ENCODE data around the gene OR2T8.

The OR2T8 gene, protein sequence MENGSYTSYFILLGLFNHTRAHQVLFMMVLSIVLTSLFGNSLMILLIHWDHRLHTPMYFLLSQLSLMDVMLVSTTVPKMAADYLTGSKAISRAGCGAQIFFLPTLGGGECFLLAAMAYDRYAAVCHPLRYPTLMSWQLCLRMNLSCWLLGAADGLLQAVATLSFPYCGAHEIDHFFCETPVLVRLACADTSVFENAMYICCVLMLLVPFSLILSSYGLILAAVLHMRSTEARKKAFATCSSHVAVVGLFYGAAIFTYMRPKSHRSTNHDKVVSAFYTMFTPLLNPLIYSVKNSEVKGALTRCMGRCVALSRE

DNA sequence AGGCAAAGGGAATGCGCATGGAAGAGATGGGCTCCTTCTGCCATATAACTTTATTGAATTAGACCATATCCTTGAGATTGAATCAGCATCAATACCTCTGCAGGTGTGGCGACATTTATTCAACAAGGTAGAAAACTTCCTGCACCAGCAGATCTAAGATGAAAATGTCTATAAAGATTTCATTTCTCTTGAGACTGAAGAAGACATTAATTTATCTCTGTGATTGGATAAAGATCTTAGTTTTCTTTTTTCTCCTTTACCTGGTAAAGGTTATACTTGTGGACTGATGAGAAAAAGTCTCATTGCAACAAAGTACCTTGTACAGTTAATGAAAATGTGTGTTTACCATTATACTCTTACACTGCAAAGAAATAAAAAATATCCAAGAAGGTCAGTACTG, at the start of gene OR2T8:
Gene OR2T8, plus strand, starts transcription at position 301 of the 400 bp plus-strand sequence. CDS start 766 bp downstream, outside the sequence.
- DNase-seq: no peak

GRCh38 chr1:247883346-247883745, 36.7 kb upstream of the OR2T8 start:
- DNase-seq: no peak

- DNase-seq: no peak
These were observed 35.1 kb upstream of the OR2T8 start for GRCh38 chr1:247884797-247885413.

- DNase-seq: no peak
These were observed 24.9 kb upstream of the OR2T8 start, which contains the start of gene OR2W3 for GRCh38 chr1:247895163-247895637. Gene OR2W3 (plus strand): TSS chr1:247895587. CDS start chr1:247895587, 0 bp downstream.

GRCh38 chr1:247895976-247896375, 24.1 kb upstream of the OR2T8 start:
- no peak for DNase-seq

GRCh38 chr1:247904122-247904521, 15.9 kb upstream of the OR2T8 start:
- DNase-seq: no peak

DNA sequence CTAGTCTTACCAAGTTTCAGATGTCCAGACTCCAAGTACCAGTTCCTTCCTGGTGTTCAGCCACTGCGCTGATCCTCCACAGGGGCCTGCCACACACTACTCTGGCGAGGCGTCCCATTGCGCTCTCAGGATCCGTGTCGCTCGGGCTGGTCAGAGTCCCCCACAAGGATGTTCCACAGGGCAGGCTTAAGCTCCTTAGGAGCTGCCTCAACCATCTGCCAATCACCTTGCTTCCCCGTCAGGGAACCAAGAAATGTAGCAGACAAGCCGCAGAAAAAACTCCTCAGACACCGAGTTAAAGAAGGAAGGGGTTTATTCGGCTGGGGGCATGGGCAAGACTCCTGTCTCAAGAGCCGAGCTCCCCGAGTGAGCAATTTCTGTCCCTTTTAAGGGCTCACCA, 14.9 kb upstream of the OR2T8 start:
- no peak for DNase-seq

DNA sequence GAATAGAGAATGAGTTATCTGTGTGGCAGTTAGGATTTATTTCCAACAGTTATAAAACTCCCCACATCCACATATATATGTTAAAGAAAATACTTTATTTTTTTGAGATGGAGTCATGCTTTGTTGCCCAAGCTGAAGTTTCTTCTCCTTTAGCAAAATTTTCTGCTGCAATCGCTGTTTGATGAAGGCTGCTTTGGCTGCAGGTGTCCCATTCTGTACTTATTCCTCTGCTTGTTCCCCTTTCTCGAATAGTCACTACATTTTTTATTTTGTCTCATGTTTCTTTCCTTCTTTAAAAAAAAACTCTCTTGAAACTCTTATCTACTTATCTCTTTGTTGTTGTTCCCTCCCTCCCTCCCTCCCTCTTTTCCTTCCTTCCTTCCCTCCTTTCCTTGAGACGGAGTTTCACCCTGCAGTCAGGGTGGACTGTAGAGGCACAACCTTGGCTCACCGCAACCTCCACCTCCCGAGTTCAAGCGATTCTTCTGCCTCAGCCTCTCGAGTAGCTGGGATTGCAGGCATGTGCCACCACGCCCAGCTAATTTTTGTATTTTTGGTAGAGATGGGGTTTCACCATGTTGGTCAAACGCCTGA, 14.0 kb upstream of the OR2T8 start:
- no peak for DNase-seq

- no peak for DNase-seq
These were observed 13.5 kb upstream of the OR2T8 start for GRCh38 chr1:247906504-247907047.

DNA sequence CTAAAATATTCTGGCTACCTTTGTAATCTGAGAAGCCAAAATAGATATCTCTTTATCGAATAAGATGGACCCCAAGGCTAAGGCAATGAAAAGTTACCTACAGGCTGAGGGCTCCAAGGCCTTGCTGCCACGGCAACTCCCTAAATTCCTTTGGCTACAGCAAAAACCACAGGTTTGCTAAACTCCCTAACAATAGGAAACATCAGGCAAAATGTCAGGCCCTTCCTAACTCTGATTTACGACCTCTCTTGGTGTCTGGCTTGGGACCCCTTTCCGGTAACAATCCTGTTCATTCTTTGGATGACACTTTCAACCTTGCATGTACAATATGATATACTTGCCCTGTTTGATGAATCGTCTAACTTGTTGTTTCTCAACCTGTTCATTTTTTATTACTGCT, 11.3 kb upstream of the OR2T8 start:
- DNase-seq: no peak

DNA sequence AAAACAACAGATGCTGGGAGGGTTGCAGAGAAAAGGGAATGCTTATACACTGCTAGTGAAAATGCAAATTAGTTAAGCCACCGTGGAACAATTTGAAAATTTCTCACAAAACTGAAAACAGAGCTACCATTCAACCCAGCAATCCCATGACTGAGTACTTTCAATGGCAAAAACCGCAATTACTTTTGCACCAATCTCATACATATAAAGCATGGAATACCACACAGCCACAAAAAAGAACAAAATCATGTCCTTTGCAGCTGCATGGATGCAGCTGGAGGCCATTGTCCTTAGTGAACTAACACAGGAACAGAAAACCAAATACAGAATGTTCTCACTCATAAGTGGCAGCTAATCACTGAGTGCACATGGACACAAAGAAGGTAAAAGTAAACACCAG, 6.3 kb upstream of the OR2T8 start:
- DNase-seq: no peak

DNA sequence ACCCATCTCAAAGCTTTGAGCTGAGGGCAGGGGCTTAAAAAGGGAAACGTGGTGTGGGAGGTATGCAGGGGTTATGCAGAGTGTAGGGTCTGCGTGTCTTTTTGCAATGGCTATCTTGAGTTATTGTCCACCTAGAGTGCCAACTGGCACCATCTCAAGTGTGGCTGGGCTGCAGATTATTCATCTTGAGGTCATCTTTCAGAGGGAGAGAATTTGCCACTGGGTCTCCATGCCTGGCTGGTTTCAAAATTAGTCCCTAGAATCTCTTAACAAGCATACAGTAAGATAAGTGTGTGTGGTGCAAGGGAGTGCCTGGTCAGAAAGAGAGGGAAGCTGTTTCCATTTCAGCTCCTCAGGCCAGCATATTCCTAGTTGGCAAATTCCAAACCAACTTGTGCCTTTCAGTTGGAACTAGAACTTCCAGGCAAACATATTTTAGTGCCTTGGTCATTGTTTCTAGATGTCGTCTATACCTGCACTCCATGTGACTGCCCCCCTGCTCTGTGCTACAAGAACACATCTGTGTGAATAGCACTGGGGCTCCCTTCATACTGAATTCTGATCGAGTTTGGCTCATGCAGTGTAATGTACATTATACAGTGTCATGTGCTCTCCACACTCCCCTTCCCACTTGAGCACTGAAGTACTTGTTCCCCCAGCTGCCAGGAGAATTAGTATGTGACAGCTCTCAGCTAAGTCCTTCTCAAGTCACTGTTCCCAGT, 5.0 kb upstream of the OR2T8 start:
- DNase-seq: no peak

GRCh38 chr1:247923941-247924340, 3.9 kb downstream of the OR2T8 start:
- no peak for DNase-seq

GRCh38 chr1:247924868-247925267, 4.8 kb downstream of the OR2T8 start, which contains the start of gene OR2AJ1:
Gene OR2AJ1 (plus strand): TSS chr1:247924889. CDS start chr1:247933769, 8,880 bp downstream.
- DNase-seq: no peak

DNA sequence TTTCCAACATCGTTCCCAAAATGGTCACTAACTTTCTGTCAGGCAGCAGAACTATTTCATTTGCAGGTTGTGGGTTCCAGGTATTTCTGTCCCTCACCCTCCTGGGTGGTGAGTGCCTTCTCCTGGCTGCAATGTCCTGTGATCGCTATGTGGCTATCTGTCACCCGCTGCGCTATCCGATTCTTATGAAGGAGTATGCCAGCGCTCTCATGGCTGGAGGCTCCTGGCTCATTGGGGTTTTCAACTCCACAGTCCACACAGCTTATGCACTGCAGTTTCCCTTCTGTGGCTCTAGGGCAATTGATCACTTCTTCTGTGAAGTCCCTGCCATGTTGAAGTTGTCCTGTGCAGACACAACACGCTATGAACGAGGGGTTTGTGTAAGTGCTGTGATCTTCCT, 13.9 kb downstream of the OR2T8 start:
- DNase-seq: no peak

DNA sequence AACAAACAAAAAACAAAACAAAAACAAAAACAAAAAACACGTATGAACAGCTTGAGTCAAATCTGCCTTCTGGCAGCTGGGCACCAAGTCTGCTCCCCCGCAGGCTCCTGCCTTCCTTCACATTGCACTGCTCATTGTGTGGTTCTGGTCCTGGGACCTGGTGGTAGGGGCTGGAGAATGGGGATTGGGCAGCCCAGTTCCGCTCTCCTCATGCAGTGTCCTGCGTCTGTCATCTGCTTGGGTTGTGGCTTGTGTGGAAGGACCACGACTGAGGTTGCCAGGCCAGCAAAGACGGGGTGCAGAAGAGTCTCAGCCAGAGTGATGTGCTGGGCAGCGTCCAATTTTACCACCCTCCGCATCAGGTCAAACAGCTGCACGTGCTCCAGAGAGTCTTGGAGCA, 15.7 kb downstream of the OR2T8 start:
- DNase-seq: no peak

DNA sequence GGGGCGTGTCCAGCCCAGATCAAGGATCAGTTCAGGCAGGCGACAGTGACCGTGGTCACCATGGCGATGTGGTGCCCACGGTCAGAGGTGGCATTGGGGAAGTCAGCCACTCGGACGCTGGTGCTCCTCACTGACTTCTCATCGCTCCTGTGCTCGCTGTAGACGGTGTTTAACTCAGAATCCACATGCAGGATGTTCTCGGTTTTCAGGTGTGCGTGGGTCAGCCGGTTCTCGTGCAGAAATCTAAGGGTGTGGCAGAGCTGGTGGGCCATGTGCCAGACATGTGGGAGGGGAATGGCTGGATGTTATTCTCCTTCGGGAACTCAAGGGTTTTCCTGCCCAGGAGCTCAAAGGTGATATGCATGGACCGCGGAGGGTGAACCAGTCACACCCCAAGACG, 16.4 kb downstream of the OR2T8 start:
- no peak for DNase-seq

DNA sequence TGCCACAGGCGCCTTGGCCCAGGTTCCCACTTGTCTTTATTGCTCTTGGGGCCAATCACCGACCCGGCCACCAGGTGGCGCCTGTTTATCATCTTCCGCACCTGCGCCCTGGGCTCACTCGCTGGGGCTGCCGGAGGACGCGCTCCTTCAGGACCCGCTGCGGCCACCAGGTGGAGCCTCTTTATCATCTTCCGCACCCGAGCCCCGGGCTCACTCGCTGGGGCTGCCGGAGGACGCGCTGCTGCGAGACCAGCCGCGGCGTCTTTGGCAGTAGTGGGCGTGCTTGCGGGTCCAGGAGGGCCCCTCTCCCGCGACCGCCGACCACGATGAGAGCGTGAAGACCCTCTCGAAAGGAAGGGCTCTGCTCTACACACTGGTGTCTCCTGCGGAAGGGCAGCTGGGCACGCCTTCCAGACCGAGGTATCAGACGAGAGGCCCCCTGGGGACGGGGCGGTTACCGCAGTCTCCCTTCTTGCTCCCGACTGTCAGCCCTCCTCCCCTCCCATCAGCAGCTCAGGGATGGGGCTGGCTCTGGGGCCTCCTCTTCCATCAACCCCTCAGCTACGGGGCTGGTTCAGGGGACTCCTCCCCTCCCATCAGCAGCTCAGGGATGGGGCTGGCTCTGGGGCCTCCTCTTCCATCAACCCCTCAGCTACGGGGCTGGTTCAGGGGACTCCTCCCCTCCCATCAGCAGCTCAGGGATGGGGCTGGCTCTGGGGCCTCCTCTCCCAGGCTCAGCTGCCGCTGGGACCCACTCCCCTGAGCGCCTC, 17.1 kb downstream of the OR2T8 start:
- DNase-seq: peak; percentile 56

- no peak for DNase-seq
These were observed 22.6 kb downstream of the OR2T8 start for GRCh38 chr1:247942624-247943023.

- DNase-seq: no peak
These were observed 28.5 kb downstream of the OR2T8 start, which contains the start of gene OR2L8 for GRCh38 chr1:247948558-247948957. Gene OR2L8 (plus strand): TSS chr1:247948858. CDS start chr1:247948858, 0 bp downstream.

GRCh38 chr1:247953408-247953807, 33.4 kb downstream of the OR2T8 start:
- DNase-seq: no peak

- DNase-seq: no peak
These were observed 41.7 kb downstream of the OR2T8 start for GRCh38 chr1:247961791-247962190.

Measured in NCI-H1694 treated with DMSO at 0.1 percent for 48 hours (cell line).